A549 (cell line): Measurements from ENCODE around the gene PEX10. TPM values are rescaled to one million over a fixed set of nuclear protein-coding genes. Genes with fewer than 3 reads are reported as not detected.

Experiments
- ATAC-seq, 2 experiments: fragments of 200-7000 bp in 1 of 2; fragments of >200 bp in 1 of 2; cut with Nextera tagmentation in 1 of 2; cut with Tn5 transposase in 1 of 2; 3 replicates each; pipeline versions ENCODE4 v1.8.0 to v1.9.1; 2018 to 2020; ENCODE audit warnings: mild to moderate bottlenecking in 1 of 2, moderate library complexity in 1 of 2
- CTCF ChIA-PET: fragments of 300-600 bp; sonication (Branson Sonifier 250); formaldehyde crosslinking; extraction: SDS; loops from one replicate; lab custom pipeline; 2021; ENCODE audit warnings: antibody characterized with exemption, inconsistent platforms; lab: Yijun Ruan, JAX
- POLR2A ChIA-PET: fragments of 350-600 bp; formaldehyde crosslinking; extraction: SDS; loops from one replicate; lab custom pipeline; 2021; ENCODE audit warnings: antibody characterized with exemption, inconsistent platforms; lab: Yijun Ruan, JAX
- DNase-seq, 2 experiments: peaks; one replicate each; pipeline versions ENCODE4 v3.0.0 to v3.0.0-alpha.2; 2011 to 2016; ENCODE audit warnings: low read depth in 1 of 2, low spot score in 1 of 2
- FAIRE-seq: peaks from 2 replicates; lab custom pipeline; 2011; peaks lifted over from hg19 to GRCh38; lab: Jason Lieb, UNC
- H3K27ac ChIP-seq, 2 experiments: fragments of >200 bp; sonication (Bioruptor Twin); formaldehyde crosslinking; 3 replicates each; pipeline ENCODE4 v1.5.1; 2016 to 2017
- H3K4me1 ChIP-seq: fragments of >200 bp; sonication (Bioruptor Twin); formaldehyde crosslinking; 3 replicates; pipeline ENCODE4 v1.6.1; 2016
- H3K4me2 ChIP-seq: fragments of >200 bp; sonication (Bioruptor Twin); formaldehyde crosslinking; 3 replicates; pipeline ENCODE4 v1.6.1; 2016
- H3K4me3 ChIP-seq: fragments of >200 bp; sonication (Bioruptor Twin); formaldehyde crosslinking; 3 replicates; pipeline ENCODE4 v1.5.1; 2016
- H3K9me3 ChIP-seq: fragments of >200 bp; sonication (Bioruptor Twin); formaldehyde crosslinking; 3 replicates; pipeline ENCODE4 v1.6.1; 2016
- CTCF ChIP-seq: fragments of >200 bp; sonication (Bioruptor Twin); formaldehyde crosslinking; IDR thresholded peaks from 3 replicates; pipeline ENCODE4 v1.5.1; 2016
- EP300 ChIP-seq, 2 experiments: fragments of >200 bp; sonication (Bioruptor Twin); formaldehyde crosslinking; IDR thresholded peaks; 2 replicates in 1 of 2; 3 replicates in 1 of 2; pipeline ENCODE4 v1.6.1; 2016 to 2017
- FOSB ChIP-seq: fragments of 250-450 bp; sonication (Bioruptor Pico); IDR thresholded peaks from 2 replicates; pipeline ENCODE4 v1.5.0; 2020; ENCODE audit warnings: mild to moderate bottlenecking, moderate library complexity
- FOSL2 ChIP-seq, 2 experiments: fragments of 450-650 bp in 1 of 2; fragments of >200 bp in 1 of 2; sonication (Bioruptor Twin) in 1 of 2; formaldehyde crosslinking; IDR thresholded peaks; 2 replicates each; pipeline versions ENCODE4 v1.5.0 to v1.6.1; 2016 to 2020; ENCODE audit warnings: mild to moderate bottlenecking in 1 of 2, moderate library complexity in 1 of 2
- FOXS1 ChIP-seq: fragments of 250-450 bp; sonication (Bioruptor Pico); IDR thresholded peaks from 2 replicates; pipeline ENCODE4 v1.5.0; 2020; ENCODE audit warnings: mild to moderate bottlenecking, moderate library complexity
- GATA3 ChIP-seq: IDR thresholded peaks from 2 replicates; pipeline ENCODE4 v1.6.1; 2012; ENCODE audit warnings: borderline replicate concordance
- HDAC2 ChIP-seq: fragments of 200-600 bp; sonication (generic); IDR thresholded peaks from 2 replicates; pipeline ENCODE4 v1.6.1; 2016
- HOXA7 ChIP-seq: fragments of 250-450 bp; sonication (Bioruptor Pico); IDR thresholded peaks from 2 replicates; pipeline ENCODE4 v1.5.0; 2020; ENCODE audit warnings: mild to moderate bottlenecking, moderate library complexity
- HOXB13 ChIP-seq: fragments of 250-450 bp; sonication (Bioruptor Pico); IDR thresholded peaks from 2 replicates; pipeline ENCODE4 v1.5.0; 2020; ENCODE audit warnings: low read depth, mild to moderate bottlenecking, moderate library complexity
- JUN ChIP-seq, 2 experiments: fragments of >200 bp; sonication (Bioruptor Twin); formaldehyde crosslinking; IDR thresholded peaks; 2 replicates in 1 of 2; 3 replicates in 1 of 2; pipeline ENCODE4 v1.6.1; 2016 to 2017
- JUNB ChIP-seq: fragments of >200 bp; sonication (Bioruptor Twin); formaldehyde crosslinking; IDR thresholded peaks from 2 replicates; pipeline ENCODE4 v1.6.1; 2016
- KDM1A ChIP-seq: fragments of 200-600 bp; sonication (generic); IDR thresholded peaks from 2 replicates; pipeline ENCODE4 v1.6.1; 2016; ENCODE audit warnings: low read depth, mild to moderate bottlenecking
- KDM5A ChIP-seq: fragments of 200-600 bp; sonication (generic); IDR thresholded peaks from 2 replicates; pipeline ENCODE4 v1.6.1; 2016; ENCODE audit warnings: antibody characterized with exemption, mild to moderate bottlenecking
- MAZ ChIP-seq: fragments of 150-350 bp; IDR thresholded peaks from 2 replicates; pipeline ENCODE4 v1.6.1; 2014; ENCODE audit warnings: antibody characterized with exemption, low read depth, low read length, borderline replicate concordance
- PBX3 ChIP-seq: IDR thresholded peaks from 2 replicates; pipeline ENCODE4 v1.6.1; 2012
- RAD21 ChIP-seq, 2 experiments: fragments of >200 bp in 1 of 2; sonication (Bioruptor Twin) in 1 of 2; formaldehyde crosslinking in 1 of 2; IDR thresholded peaks in 1 of 2; conservative IDR thresholded peaks in 1 of 2; 2 replicates in 1 of 2; 3 replicates in 1 of 2; pipeline ENCODE4 v1.6.1; 2012 to 2018; ENCODE audit warnings: inconsistent platforms in 1 of 2
- RARB ChIP-seq: fragments of 250-450 bp; sonication (Bioruptor Pico); IDR thresholded peaks from 2 replicates; pipeline ENCODE4 v1.8.0; 2021; ENCODE audit warnings: mild to moderate bottlenecking, moderate library complexity
- RFX5 ChIP-seq: fragments of 450-650 bp; IDR thresholded peaks from 2 replicates; pipeline ENCODE4 v1.7.1; 2014; ENCODE audit warnings: antibody characterized with exemption, mild to moderate bottlenecking, moderate library complexity
- SREBF2 ChIP-seq: fragments of 450-650 bp; IDR thresholded peaks from 2 replicates; pipeline ENCODE4 v1.6.1; 2014; ENCODE audit warnings: mild to moderate bottlenecking, moderate library complexity
- ZSCAN20 ChIP-seq: fragments of 250-450 bp; sonication (Bioruptor Pico); IDR thresholded peaks from 2 replicates; pipeline ENCODE4 v1.8.0; 2022; ENCODE audit warnings: mild to moderate bottlenecking, moderate library complexity
- WGBS: methylation state at CpG from one replicate; pipeline ENCODE4 v1.1.6; 2017; ENCODE audit errors: missing lambda C conversion rate; 5-methylcytosine and 5-hydroxymethylcytosine counted together
- polyA plus RNA-seq, 4 experiments: library from polyadenylated mRNA; depleted of rRNA in 3 of 4; stranded (reverse); fragments of >200 nt; fragmentation: RNase III in 1 of 4; extraction: RNeasy Plus Mini Kit Qiagen cat#74134 plus additional on column Dnase treatment in 1 of 4; gene quantifications; 2 replicates in 3 of 4; 3 replicates in 1 of 4; pipeline ENCODE4 v1.2.3, GENCODE V29; 2011 to 2017
- TF ChIP-seq, protein P1 (sequence below): IDR thresholded peaks from 2 replicates; pipeline ENCODE4 v1.6.1; 2012; ENCODE audit warnings: low read depth, borderline replicate concordance
- TF ChIP-seq, protein P2 (sequence below): fragments of 250-450 bp; sonication (Bioruptor Pico); IDR thresholded peaks from 2 replicates; pipeline ENCODE4 v1.5.0; 2020; ENCODE audit warnings: low read depth, mild to moderate bottlenecking, moderate library complexity
- TF ChIP-seq, protein P3 (sequence below): IDR thresholded peaks from 2 replicates; pipeline ENCODE4 v1.6.1; 2012

Gene PEX10
- polyA plus RNA-seq, 2 of the 4 experiments (the other 2 are of a cell fraction): 12.3 to 20.2 TPM

DNA sequence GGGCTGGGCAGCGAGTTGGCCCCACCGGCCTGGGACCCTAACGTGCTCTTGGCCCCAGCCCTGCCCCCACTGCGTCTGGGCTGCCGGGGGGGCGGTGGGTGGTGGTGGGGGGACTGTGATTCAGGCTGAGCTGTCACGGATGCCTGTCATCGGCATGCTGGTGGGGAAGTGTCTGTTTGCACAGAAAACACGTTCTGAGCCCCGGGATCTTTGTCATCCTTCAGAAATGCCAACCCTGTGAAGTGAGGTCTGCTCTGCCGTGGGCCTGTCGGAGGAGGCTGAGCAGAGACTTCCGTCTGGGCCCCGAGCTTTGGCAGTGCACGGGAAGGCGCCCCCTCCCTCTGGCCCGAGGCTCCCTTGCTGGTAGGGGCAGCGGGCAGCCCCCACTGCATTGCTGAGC lies 39.4 kb upstream of the PEX10 start:
- TF ChIP-seq GATA3 (peak; percentile 71), RAD21 (conservative IDR thresholded peaks at IDR 0.05 in 1 of 2, IDR thresholded peaks at IDR 0.05 in 1 of 2) (0 out of 5 replicates have a peak, but pooled peaks of 1 of the 2 experiments have one; percentile 14), EP300 (IDR thresholded peaks at IDR 0.05) (peak; percentile 66 to 73; a peak in 3 of 5 replicates), FOSB (CRISPR knock-in tag) (no peak), FOSL2 (IDR thresholded peaks at IDR 0.05) (peak; percentile 88), FOSL2 (CRISPR knock-in tag; IDR thresholded peaks at IDR 0.05) (peak; percentile 63), PBX3 (peak; percentile 73), HOXB13 (no peak), JUNB (peak; percentile 88), JUN (IDR thresholded peaks at IDR 0.05) (peak; percentile 33 to 74; a peak in 3 of 5 replicates), SREBF2 (no peak), MAZ (no peak)
- TF ChIP-seq, protein P1, sequence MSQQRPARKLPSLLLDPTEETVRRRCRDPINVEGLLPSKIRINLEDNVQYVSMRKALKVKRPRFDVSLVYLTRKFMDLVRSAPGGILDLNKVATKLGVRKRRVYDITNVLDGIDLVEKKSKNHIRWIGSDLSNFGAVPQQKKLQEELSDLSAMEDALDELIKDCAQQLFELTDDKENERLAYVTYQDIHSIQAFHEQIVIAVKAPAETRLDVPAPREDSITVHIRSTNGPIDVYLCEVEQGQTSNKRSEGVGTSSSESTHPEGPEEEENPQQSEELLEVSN: peak; percentile 35; the same call in 1 of the 2 replicates
- TF ChIP-seq, protein P2, sequence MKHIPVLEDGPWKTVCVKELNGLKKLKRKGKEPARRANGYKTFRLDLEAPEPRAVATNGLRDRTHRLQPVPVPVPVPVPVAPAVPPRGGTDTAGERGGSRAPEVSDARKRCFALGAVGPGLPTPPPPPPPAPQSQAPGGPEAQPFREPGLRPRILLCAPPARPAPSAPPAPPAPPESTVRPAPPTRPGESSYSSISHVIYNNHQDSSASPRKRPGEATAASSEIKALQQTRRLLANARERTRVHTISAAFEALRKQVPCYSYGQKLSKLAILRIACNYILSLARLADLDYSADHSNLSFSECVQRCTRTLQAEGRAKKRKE: no peak
- TF ChIP-seq, protein P3, sequence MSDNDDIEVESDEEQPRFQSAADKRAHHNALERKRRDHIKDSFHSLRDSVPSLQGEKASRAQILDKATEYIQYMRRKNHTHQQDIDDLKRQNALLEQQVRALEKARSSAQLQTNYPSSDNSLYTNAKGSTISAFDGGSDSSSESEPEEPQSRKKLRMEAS: peak; percentile 81
- peak; percentile 81 to 82 for DNase-seq
- POLR2A ChIA-PET: no interaction called here
- Histone ChIP-seq H3K4me2 (peak overlapping the region; percentile 79), H3K4me3 (peak overlapping the region; percentile 20; the same call in 1 of the 3 replicates), H3K4me1 (peaks cover 68% of the 10 kb centered on the region), H3K9me3 (no peaks in the 10 kb centered on the region), H3K27ac (peak overlapping the region; percentile 90 to 91)
- no peak for FAIRE-seq
- 0% methylated on average over 1 of the region's 18 CpGs for WGBS
- CTCF ChIA-PET: interaction anchor here (1.0 to 1.9 kb wide), 5 partner anchors 8 to 96 kb away, joined by 3 to 7 read pairs (median 3); no protein-coding TSS in a partner anchor
- ATAC-seq: peak; percentile 68 to 78

DNA sequence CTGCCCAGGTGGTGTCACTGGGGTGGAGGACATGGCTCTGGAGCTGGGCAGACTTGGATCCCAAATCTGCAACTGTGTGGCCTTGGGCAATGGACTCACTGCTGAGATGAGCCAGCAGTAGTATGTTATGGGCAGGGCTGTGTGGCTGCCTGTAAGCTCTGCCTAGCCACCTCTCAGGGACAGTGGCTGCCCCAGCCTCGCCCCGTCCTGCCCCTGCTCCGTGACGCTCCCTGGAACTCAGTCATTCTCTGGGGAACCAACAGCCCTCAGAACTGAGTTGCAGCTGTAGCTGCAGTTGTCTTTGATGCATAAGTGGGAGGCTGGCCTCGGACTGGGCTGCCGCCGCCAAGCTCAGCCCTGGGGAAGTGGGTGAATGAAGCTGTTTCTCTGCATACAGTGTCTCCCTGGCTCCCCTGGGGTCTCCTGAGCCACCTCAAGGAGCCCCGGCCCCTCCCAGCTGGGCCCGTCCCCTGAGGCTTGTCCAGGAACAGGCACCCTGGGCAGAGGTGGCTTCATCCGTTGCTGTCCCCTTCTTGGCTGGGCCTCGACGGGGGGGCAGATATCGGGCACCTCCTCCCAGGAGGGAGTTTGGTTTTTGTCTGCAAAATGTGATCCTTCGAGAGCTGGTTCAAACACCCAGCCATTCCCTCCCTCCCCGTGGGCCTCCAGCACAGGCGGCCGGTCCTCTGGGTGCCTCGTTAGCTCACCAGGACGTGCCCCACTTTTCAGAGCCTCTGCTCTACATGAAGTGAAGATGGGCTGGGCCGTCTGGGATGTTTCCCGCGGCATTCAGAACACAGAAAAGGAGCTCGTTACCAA lies 37.5 kb upstream of the PEX10 start:
- Histone ChIP-seq H3K4me2 (0 out of 3 replicates have a peak overlapping the region, but pooled peaks have one; percentile 0), H3K27ac (peak overlapping the region; percentile 73 to 90), H3K4me3 (no peak overlapping the region)
- WGBS: 44% methylated on average over 14 of the region's 23 CpGs
- ATAC-seq: peak in 1 of 2 experiments; percentile 2; a peak in 1 of 6 replicates
- no peak for TF ChIP-seq HOXA7
- TF ChIP-seq KDM5A: no peak
- TF ChIP-seq, protein P1: no peak
- TF ChIP-seq FOXS1 (CRISPR knock-in tag): no peak
- TF ChIP-seq ZSCAN20 (CRISPR knock-in tag): no peak
- no peak for TF ChIP-seq HDAC2
- no peak for TF ChIP-seq RFX5
- no peak for TF ChIP-seq CTCF
- TF ChIP-seq RARB (CRISPR knock-in tag): no peak
- TF ChIP-seq KDM1A: no peak
- TF ChIP-seq, all 56 proteins: peak for 0
- POLR2A ChIA-PET: no interaction called here
- CTCF ChIA-PET: interaction anchor here (0.7 to 2.9 kb wide), 5 partner anchors 20 to 100 kb away, joined by 3 to 10 read pairs (median 3); no protein-coding TSS in a partner anchor
- peaks cover 75% of the 10 kb centered on the region for H3K4me1 ChIP-seq
- DNase-seq (no peak), FAIRE-seq (no peak)
- H3K9me3 ChIP-seq: no peaks in the 10 kb centered on the region
